OCI-LY3 (cell line): Measurements from ENCODE around the gene GOLGA6C.
"Not testable (repeated sequence)": the region's sequence is repeated elsewhere in the genome, so short reads cannot be mapped to it uniquely, and the experiment has no call there.

Experiments
- EZH2phosphoT487 ChIP-seq: fragments of 200-600 bp; shearing (Covaris generic); IDR thresholded peaks from 2 replicates; pipeline ENCODE4 v1.6.1; 2018; ENCODE audit warnings: antibody characterized with exemption, mixed run types, low read depth
- TF ChIP-seq, protein P1 (sequence below): fragments of 200-600, 300-600 bp; sonication (generic); IDR thresholded peaks from 2 replicates; pipeline ENCODE4 v1.5.1; 2014; ENCODE audit warnings: antibody characterized with exemption, low read length, low read depth

DNA sequence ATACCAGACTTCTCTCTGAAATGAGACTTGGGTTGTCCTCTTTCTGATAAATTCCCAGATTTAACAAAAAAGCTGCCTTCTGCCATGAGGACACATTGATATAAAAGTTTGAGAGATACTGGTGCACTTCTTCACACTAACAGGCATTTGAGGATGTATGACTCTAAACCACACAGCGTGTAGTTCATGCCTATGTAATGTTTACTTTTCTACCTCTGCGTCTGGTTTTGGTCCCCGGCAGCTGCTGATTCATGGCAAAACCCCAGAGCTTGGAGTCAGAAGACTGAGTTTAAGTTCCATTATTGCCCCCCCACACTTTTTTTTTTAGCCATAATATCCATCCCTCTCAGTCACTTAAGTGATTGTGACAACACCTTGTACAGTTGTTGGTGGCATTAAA lies 26.0 kb downstream of the GOLGA6C start:
- TF ChIP-seq, protein P1, sequence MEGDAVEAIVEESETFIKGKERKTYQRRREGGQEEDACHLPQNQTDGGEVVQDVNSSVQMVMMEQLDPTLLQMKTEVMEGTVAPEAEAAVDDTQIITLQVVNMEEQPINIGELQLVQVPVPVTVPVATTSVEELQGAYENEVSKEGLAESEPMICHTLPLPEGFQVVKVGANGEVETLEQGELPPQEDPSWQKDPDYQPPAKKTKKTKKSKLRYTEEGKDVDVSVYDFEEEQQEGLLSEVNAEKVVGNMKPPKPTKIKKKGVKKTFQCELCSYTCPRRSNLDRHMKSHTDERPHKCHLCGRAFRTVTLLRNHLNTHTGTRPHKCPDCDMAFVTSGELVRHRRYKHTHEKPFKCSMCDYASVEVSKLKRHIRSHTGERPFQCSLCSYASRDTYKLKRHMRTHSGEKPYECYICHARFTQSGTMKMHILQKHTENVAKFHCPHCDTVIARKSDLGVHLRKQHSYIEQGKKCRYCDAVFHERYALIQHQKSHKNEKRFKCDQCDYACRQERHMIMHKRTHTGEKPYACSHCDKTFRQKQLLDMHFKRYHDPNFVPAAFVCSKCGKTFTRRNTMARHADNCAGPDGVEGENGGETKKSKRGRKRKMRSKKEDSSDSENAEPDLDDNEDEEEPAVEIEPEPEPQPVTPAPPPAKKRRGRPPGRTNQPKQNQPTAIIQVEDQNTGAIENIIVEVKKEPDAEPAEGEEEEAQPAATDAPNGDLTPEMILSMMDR: not testable (repeated sequence)
- not testable (repeated sequence) for TF ChIP-seq EZH2phosphoT487
